GM19468 (cell line): ENCODE measurements around the gene CCDC73.
"Not testable (repeated sequence)": the region's sequence is repeated elsewhere in the genome, so short reads cannot be mapped to it uniquely, and the experiment has no call there.

Experiments used
- ATAC-seq: cut with Tn5 transposase; IDR thresholded peaks from one replicate; pipeline ENCODE4 v1.9.1; 2021; ENCODE audit warnings: mild to moderate bottlenecking, moderate library complexity, moderate number of reproducible peaks; ENCODE audit not compliant: unreplicated experiment; ENCODE audit errors: extremely low read depth

CCDC73 gene

DNA sequence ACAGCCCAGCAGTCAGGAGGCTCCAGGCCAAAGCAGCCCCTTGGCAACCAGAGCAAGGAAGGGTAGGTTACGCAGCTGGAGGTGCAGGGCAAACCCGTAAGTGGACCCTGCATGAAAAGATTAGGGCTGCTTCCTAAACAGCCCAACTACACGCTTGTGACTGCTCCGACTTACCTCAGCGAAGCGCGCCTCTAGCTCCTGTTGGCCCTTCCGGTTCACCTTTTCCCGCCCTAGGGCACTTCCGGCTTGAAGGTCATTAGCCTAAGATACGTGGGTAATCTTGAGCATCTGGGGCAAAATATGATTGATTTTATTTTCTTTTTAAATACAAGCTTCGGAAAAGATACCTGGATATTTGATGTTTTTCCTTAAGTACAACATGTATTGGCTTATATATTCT lies at the start of gene CCDC73:
TSS of gene CCDC73 (minus strand) at position 224 of the 400 bp plus-strand sequence. CDS start 34,419 bp downstream, outside the sequence.
- no peak for ATAC-seq

DNA sequence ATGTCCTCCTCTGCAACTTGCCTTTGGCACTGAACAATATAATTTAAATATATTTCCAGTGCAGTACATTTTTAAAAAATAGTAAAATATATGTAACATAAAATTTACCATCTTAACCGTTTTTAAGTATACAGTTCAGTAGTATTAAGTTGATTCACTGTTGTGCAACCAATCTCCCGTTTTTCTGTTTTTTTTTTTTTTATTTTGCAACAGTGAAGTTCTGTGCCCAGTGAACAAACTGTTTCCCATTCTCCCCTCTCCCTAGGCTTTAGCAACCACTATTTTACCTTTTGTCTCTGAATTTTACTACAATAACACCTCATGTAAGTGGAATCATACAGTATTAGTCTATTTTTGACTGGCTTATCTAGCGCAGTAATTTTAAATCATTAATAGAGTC lies 49.1 kb upstream of the CCDC73 start:
- ATAC-seq: no peak

DNA sequence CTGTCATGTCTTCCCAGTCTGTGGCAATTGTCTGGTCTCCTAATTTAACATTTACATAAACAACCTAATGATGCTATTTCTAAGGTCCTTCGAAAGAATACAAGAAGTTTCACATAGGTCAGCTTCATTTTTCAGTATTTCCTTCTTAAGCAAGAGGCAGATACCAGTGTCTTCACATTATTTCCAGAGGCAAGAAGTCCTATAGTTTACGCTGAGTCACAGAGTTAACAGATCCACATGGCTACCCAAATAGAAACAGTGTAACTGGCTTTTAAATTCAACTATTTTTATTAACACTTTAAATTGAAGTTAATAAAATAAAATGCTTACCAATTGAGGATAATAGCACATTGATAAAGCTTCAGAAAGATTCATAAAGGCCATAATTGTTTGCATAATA lies 46.1 kb upstream of the CCDC73 start:
- ATAC-seq: no peak

DNA sequence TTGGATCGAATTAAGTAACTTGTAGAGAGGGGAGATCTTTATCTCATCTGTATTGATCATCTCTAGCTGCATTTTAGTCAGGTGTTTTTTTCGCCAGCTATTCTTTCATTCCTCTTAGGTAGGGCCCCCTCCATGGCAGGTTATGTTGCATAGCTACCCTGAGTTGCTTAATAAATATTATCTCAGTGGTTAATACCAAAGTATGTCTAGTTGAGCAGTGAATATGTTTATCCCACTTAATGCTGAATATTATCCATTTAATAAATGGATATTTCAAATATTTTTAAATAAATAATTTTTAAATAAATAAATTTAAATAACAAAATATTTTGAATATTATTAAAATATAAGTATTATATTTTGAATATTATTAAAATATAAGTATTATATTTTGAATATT lies 44.8 kb upstream of the CCDC73 start:
- ATAC-seq: no peak

DNA sequence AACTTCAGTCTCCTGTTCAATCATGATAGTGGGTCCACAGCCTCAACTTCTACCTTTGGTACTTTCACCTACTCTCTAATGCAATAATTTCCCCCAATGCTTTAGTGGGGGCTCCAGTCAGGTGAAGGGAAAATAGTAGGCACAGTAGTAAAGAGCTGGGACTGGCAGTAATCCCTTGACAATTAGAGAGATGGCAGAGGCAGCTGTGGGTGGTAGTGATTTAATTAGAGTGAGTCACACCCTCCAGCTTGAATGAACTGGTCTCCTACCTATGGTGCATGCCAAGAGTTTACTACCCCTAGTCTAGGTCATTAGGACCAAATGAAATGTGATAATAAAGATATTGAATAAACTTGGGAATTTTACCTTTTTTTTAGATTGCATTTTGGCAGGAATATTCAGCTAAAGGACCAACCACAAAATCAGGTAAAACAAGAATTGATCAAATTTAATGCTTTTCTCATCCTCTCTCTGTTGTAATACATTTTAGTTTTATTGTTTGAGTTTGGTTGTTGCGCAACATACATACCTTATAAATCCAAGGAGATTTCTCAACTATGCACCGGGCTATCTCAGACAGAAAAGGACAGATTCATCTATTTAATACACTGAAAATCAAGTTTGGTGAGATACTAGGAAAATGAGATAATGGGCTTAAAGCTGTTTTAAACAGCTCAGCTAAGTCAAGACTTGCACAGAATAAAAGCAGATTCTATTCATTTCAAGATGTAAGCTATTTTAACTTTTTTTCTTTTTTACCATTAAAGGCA lies 44.2 kb upstream of the CCDC73 start:
- ATAC-seq: no peak

DNA sequence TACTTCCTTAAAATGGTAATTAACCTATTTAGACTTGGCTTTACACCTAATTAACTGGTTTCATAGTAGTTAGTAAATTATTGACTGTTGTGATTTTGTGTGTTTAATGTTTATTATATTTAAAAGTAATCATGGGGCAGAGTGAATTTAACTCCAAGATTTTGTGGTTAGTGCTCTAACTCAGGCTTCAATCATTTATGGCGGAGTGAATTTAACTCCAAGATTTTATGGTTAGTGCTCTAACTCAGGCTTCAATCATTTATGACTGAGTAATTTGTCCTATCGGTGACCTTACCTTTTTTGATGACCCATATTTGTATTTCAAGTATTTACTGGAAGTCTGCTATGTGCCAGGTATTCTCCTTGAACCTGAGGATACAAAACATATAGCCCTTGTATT lies 42.5 kb upstream of the CCDC73 start:
- no peak for ATAC-seq

DNA sequence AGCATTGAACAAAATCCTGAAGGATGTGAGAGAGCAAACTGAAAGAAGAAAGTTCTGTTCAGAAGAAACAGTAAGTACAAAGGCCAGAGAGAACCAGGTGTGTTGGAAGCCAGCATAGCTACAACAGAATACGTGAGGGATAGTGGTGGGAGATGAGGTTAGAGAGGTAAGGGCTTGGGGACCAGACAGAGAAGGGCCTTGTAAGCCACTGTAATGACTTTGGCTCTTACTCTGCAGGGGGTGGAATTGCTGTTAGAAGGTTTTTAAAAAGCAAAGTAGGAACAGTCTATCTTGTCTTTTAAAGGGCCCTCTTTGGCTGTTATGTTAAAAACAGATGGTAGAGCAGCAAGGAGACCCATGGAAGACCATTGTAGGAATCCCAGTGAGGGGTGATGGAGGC lies 39.5 kb upstream of the CCDC73 start:
- ATAC-seq: no peak

DNA sequence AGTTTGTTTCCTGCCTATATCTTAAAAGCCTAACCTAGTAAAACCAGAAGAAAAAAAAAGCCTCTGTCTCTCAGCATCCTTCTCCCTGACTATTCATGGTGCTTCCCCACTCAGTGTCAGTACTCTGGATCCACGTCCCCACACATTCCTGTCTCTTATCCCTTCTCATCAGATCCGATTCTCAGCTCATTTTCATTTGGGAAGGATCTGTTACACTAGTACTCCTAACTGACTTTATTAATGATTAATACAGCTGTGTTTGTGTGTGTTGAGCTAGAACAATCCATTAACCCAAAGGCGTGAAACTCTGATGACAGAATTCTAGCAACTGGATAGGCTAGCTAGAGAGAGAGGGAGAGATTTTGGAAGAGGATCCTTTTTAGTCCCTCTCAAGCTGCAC lies 36.8 kb upstream of the CCDC73 start:
- ATAC-seq: no peak

DNA sequence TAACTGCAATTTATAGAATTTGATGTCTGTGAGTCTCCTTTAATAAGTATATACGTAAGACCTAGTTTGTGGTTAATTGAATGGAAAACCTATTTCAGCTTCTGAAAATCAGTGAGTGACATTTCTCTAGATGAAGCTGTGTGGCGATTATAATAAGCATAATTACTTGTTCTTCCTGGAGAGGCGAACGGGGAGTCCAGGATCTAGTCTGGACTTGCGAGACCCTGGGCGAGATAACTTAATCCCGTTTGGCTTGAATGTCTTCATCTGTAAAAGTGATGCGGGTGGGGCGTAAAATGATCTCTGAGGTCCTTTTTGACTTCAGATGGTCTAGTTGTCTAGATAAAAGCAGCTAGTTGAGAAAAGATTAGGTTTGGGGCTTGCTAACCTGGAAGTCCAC lies 36.3 kb upstream of the CCDC73 start:
- no peak for ATAC-seq

DNA sequence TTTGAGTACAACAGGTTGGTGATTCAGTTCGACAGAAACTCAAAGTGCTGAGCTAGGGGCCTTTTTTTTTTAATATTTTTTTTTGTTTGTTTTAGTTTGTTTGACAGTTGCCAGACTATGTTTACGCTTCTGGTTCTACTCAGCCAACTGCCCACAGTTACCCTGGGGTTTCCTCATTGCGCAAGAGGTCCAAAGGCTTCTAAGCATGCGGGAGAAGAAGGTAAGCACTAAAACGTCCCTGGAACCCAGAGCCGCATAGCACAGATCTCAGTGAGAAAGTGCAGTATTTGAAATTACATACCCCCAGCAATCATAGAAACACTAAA lies 35.9 kb upstream of the CCDC73 start:
- no peak for ATAC-seq

DNA sequence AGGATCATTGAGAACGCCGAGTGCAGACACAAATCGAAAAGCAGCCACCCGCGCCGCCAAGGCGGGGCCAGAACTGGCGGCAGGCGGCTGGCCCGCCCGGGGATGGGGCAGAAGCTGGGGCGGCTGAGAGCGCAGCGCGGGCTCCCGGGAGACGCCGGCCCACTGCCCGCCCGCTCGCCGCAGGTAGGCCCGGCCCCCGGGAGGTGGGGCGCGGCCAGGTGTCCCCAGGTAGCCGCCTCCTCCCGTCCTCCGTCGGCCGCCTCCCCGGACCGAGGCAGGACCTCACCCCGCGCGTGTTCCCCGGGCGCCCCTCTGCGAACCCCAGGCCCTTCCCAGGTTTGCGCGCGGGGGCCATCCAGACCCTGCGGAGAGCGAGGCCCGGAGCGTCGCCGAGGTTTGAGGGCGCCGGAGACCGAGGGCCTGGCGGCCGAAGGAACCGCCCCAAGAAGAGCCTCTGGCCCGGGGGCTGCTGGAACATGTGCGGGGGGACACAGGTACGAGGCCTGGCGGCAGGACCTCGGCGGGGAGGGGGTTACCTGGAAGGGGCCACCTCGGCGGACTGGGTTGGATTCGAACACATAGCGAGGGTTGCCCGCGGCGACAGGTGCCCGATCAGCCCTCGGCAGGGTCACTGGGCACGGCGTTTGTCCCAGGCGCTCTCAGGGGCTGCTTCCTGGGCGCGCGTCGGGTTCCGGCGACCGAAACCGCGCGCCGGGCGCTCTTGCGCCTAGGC lies 35.4 kb upstream of the CCDC73 start, which contains the start of gene PRRG4:
TSS of gene PRRG4 (plus strand) at position 248 of the 733 bp plus-strand sequence. CDS start 603 bp downstream, outside the sequence.
- peak; percentile 43 for ATAC-seq

DNA sequence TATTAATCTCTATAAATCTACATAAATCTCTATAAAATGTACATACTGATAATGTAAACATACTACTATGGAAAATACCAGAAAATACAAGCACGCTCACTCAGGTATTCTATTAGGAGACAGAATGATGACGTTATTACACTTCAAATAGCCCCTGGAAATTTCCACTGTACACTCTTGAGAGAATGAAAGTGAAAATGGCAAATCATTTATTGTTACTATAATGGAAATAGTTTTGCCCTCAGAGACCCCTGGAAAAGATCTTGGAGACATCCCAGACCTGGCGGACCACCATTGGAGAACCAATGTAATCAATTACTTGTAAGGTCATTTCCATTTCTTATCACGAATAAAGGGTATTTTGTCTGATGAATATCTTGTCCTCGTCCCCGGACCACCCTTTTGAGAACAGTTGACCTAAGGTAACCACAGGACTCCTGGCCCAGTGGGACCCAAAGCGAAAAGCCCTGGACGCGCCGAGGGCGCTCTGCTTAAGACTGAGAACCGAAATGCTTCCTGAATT lies 34.8 kb upstream of the CCDC73 start:
- ATAC-seq: no peak

DNA sequence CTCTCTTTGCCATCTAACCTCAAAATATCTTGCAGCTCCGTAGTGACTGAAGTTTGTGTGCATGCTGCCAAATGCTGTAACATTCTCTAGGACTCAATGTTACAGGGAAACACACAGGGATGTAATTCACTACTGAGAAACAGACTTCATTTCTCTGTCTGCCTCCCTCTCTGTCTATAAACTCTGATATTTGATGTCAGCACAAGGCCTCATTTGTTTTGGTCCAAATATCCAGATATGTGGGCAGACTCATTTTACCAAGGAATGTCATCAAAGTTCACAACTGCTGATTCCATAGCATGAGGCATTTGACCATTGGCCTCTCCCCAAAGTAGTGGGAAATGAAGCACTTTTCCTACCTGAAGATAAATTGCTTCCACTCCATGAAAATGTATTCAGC lies 32.8 kb upstream of the CCDC73 start:
- no peak for ATAC-seq

DNA sequence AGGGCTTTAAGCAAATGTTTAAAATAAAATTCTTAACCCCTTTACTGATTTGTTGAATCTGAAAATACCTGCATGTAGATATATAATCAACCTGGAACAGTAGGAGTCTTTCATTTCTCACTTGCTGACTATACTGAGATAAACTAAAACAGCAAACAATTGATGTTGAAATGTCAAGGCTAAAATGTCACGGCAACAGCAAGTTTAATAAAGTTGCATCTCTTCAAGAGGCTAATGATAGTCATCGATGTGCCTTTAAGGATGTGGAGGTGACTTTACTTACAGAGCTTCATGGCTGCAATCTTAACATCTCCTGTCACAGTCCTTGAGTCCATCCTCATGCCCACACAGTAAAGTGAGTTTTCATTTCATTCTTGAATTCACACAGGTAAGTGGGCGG lies 31.7 kb upstream of the CCDC73 start:
- no peak for ATAC-seq

DNA sequence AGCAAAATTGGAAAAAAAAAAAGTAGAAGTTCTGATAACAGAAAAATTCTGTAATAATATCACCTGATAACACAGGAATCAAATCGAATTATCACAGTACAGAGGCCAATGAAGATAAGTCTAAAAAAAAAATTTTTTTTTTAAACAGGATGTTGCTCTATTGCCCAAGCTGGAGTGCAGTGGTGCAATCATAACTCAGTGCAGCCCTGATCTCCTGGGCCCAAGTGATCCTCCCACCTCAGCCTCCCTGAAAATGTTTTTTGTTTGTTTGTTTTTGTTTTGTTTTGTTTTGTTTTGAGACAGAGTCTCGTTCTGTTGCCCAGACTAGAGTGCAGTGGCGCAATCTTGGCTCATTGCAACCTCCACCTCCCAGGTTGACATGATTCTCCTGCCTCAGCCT lies 29.2 kb upstream of the CCDC73 start:
- not testable (repeated sequence) for ATAC-seq

DNA sequence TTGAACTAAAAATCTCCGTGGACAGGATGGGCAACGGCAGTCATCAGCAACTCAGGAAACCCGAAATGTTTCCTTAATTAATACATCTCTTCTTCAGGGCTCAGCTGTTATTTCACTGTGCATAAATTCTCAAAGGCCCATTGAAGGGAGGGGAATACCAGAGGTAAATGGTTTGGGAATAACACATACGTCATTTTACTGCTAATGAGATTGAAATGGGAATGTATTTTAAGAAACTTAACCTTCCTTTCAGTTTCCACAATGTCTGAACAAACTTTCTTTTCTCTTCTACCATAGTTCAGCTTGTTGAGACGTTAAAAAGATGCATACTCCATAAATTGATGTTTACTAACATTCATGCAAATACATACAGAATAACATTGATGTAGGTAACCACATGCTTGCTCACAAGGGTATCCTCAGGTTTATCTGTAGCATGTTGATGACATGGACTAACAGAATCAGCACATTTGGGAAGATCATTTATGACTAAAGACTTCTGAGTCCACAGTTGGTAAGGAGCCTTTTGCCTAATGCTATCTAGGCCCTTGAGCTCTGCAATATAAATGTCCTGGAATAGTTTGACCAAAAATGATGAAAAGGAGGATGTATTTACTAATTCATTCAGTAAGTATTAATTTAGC lies 27.6 kb upstream of the CCDC73 start:
- ATAC-seq: no peak

DNA sequence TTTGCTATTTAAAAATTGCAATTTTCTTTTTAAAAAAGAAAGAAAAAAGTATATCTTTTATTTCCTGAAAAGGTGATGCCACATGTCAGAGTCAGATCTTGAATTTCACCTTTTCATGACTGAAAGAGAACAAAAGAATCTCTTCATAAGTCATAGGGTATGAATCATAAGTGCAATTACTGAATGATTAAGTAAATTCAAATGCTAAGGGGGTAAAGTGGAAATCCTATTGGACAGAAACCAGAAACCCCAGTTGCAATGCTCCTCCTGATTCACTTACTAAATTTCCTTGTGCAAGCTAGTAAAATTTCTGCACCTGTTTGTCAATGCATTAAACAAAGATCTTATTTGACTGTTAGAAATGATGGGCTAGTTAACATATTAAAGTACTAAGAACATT lies 27.1 kb upstream of the CCDC73 start:
- ATAC-seq: no peak

DNA sequence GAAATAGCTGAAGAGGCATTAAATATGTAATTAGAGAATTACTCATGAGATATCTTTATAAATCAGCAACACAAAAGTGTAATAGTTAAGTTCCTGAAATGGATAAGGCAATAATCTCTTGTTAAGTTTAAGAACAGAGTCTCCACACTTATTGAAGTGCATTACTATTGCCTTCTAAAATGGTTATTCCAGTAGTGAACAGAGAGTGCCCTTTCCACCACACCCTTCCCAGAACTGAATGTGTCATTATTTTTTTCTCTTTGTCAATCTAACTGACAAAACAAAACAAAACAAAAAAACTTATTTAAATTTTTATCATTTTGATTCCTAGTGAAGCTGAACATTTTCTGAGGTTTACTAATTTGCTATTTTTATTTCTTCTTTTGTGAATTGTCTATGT lies 26.0 kb upstream of the CCDC73 start:
- ATAC-seq: no peak

DNA sequence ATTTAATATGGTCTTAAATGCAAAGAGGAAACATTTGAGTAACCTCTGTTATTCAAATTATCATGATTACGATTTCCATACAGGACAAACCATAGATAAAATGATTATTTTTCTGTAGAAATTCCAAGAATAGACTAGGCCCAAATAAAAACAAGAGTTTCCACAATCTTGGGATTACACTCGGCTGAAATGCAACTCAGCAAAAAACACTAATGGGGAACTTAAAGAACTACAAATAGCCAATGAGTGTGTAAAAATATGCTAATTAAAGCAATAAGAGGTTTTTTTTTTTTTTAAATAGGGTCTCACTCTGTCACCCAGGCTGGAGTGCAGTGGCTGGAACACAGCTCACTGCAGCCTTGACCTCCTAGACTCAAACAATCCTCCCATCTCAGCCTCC lies 24.7 kb upstream of the CCDC73 start:
- ATAC-seq: no peak

DNA sequence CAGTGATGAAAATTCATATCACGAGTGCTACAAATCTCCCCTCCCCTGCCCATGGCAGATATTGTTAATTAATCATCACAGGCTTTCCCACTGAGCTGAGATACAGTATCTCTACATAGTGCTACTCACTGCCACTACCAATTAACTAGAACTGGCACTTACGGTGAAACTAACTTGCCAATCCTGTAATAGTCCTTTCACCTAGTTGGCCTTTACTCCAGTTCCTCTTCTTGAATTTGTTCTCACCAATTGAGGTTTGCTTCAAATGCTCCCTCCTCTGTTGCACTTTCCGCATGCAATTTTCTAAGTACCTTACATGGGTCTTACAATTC lies 23.4 kb upstream of the CCDC73 start:
- no peak for ATAC-seq

DNA sequence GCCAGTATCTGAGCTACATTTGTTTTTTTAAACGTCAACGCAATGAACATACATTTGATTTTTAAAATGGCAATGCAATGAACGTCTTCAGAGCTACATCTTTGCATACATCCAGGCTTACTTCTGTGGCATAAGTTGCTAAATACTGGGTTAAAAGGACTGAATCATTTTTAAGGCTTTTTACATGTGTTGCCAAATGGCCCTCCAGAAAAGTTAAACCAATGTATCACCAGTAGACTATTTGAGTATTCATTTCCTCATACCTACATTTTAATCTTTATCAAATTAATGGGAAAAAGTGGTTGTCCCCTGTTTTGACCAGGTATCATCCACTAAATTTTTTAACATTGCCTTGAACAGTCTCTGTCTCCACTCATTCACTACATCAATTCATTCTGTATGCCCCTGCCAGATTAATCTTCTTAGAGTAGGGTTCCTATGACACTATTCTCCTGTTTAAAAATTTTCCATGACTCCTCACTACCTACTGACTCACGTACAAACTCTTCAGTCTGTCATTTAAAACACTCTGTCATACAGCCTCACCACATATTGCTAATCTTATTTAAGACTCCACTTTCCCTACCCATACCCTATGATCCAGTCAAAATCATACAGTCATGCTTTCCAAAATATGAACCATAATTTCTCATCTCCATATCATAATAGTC lies 22.9 kb upstream of the CCDC73 start:
- ATAC-seq: no peak
